Measurements from ENCODE around the gene ACTR10. TPM values are rescaled to one million over a fixed set of nuclear protein-coding genes. Genes with fewer than 3 reads are reported as not detected.
A peak's percentile ranks its signal among the peaks of the same experiment; 100 is the strongest.

ACTR10 gene
- total and polyA plus RNA-seq, 3 donors from 2014 or later, result 53.0 to 87.2 (median 68.0) TPM

GRCh38 chr14:58160561-58160960 is 39.4 kb upstream of the ACTR10 start:
- H3K27ac ChIP-seq, result peak overlapping the region in 1 of 2 donors; percentile 68
- intact Hi-C loops (cut with DNase I; ENCODE audit: low total_unique reads), result no loop called here
- H3K36me3 ChIP-seq (ENCODE audit: low read depth, missing control alignments), result no peaks in the 10 kb centered on the region
- H3K4me3 ChIP-seq, result no peak overlapping the region
- H3K9me3 ChIP-seq, result no peaks in the 10 kb centered on the region
- DNase-seq, result no peak
- no peaks in the 10 kb centered on the region for H3K27me3 ChIP-seq
- TF ChIP-seq POLR2A (IDR thresholded peaks at IDR 0.05) (no peak), CTCF (IDR thresholded peaks at IDR 0.05) (no peak)
- H3K4me1 ChIP-seq, result peaks cover 5% of the 10 kb centered on the region

GRCh38 chr14:58166005-58166983 is 33.7 kb upstream of the ACTR10 start:
- DNase-seq, result peak; percentile 95
- Histone ChIP-seq H3K27ac (no peak overlapping the region), H3K27me3 (no peaks in the 10 kb centered on the region), H3K9me3 (no peaks in the 10 kb centered on the region), H3K36me3 (ENCODE audit: low read depth, missing control alignments) (no peaks in the 10 kb centered on the region), H3K4me3 (no peak overlapping the region), H3K4me1 (peaks cover 14% of the 10 kb centered on the region)
- TF ChIP-seq POLR2A (IDR thresholded peaks at IDR 0.05) (no peak), CTCF (IDR thresholded peaks at IDR 0.05) (peak; percentile 56 to 89 (median 70))
- intact Hi-C loops (cut with DNase I; ENCODE audit: low total_unique reads), result no loop called here
- 41 to 43% methylated on average over 10 of the region's 10 CpGs for WGBS, 2 donors

- H3K36me3 ChIP-seq (ENCODE audit: low read depth, missing control alignments), result no peaks in the 10 kb centered on the region
- intact Hi-C loops (cut with DNase I; ENCODE audit: low total_unique reads), result no loop called here
- no peaks in the 10 kb centered on the region for H3K27me3 ChIP-seq
- no peak overlapping the region for H3K27ac ChIP-seq
- no peaks in the 10 kb centered on the region for H3K9me3 ChIP-seq
- peaks cover 17% of the 10 kb centered on the region for H3K4me1 ChIP-seq
- no peak for DNase-seq
- no peak overlapping the region for H3K4me3 ChIP-seq
- TF ChIP-seq POLR2A (IDR thresholded peaks at IDR 0.05) (no peak), CTCF (IDR thresholded peaks at IDR 0.05) (no peak)
- WGBS, 2 donors, result 44 to 65% methylated on average over 1 of the region's 1 CpG
Observed at GRCh38 chr14:58167057-58167456, 32.9 kb upstream of the ACTR10 start.

GRCh38 chr14:58167891-58168290 is 32.1 kb upstream of the ACTR10 start:
- no peak overlapping the region for H3K4me3 ChIP-seq
- no peaks in the 10 kb centered on the region for H3K36me3 ChIP-seq (ENCODE audit: low read depth, missing control alignments)
- no peak for TF ChIP-seq CTCF (IDR thresholded peaks at IDR 0.05)
- no peak for TF ChIP-seq POLR2A (IDR thresholded peaks at IDR 0.05)
- H3K27ac ChIP-seq, result no peak overlapping the region
- peaks cover 17% of the 10 kb centered on the region for H3K4me1 ChIP-seq
- no peaks in the 10 kb centered on the region for H3K9me3 ChIP-seq
- WGBS, 2 donors, result 81 to 94% methylated on average over 5 of the region's 5 CpGs
- H3K27me3 ChIP-seq, result no peaks in the 10 kb centered on the region
- no peak for DNase-seq
- intact Hi-C loops (cut with DNase I; ENCODE audit: low total_unique reads), result no loop called here

All from testis (tissue), 3 donors.